ENCODE measurements around the gene USP7.
"Not testable (repeated sequence)": the region's sequence is repeated elsewhere in the genome, so short reads cannot be mapped to it uniquely, and the experiment has no call there.

USP7 gene

DNA sequence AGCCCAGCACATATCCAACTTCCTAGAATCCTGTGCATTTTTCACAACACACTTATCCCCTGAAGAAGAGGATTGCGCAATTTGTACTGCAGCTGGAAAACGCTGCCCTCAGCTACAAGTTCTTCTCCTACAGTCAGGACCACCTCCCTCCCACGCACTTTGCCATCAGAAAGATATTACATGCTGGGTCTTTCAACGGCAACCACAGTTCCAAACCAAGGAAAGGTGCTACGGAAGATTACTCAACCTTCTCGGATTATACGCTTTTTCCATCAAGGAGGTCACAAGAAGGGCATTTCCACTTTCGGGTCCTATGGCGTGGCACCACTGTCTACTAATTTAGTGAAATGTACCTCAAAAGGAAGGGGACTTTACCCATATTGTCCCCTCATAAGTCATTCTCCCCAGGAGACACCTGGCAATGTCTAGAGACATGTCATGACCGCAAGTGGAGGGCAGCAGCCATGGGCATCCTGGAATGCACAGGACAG, 35.2 kb downstream of the USP7 start:
- in situ Hi-C loops (cut with MboI; ENCODE audit: low sequenced_read_pairs) = no loop called here

DNA sequence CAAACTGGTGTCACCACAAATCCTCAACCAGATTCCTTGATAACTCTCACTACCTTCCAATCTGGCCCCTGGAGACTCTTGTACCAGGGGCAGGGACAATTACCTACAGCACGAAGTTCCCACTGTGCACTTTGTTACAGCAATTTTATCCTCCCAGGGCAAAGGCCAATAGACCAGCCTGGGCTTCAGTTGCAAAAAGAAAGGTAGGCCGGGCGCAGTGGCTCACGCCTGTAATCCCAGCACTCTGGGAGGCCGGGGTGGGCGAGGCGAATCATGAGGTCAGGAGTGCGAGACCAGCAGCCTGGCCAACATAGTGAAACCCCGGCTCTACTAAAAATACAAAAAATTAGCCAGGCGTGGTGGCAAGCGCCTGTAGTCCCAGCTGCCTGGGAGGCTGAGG, 36.9 kb downstream of the USP7 start:
- in situ Hi-C loops (cut with MboI; ENCODE audit: low sequenced_read_pairs) = no loop called here

DNA sequence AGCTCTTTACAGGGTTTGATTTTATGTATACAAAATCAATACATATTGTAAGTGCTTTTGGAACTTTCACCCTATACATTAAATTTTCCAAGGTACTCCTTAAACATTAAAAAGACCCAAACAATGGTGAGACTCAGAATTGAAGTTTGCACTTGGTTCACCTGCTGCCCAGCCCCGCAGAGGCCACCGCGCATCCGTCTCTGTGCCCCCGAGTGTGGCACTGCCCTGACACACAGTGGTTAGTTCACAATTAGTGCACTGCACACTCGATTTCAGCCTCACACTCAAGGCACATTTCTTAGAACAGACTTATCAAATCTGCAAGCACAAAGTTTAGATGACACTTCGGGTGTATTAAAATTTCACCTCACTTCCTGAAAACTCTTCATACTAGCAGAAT, 38.3 kb downstream of the USP7 start:
- in situ Hi-C loops (cut with MboI; ENCODE audit: low sequenced_read_pairs) = no loop called here

DNA sequence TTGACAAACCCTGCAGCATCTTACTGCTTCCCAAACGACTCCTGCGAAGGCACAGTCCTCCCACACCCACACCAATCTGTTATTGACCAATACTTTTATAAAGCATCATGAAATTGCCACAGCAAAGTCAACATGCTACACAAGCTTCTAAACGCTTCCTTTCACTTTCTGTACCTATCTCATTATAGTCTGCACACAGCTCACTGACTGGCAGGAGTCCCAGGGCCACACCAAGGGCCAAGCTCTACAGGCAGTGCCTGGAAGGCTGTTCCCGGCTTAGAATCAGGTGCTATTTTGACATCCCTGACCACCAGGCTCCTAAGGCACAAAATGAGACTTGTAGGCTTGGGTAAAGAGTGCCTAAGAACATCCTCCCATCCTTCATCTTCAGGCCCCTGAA, 39.5 kb downstream of the USP7 start:
- in situ Hi-C loops (cut with MboI; ENCODE audit: low sequenced_read_pairs) = no loop called here

DNA sequence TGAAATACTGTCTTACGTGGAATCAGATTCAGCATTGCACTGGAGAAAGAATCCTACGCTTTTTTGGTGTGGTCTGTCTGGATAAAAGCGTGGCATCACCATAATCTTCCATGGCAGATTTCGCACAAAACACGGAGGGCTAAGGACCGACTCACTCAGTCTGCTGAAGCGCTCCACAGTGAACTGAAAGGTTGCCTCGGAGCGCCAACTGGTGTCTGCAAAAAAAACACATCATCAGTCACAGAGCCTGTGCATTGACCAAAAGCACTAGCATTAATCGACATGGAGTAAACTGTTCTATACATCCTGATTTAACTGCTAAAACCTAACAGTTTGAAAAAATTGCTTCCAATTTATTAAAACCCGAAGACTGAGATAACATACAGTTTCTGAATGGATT, 40.5 kb downstream of the USP7 start:
- in situ Hi-C loops (cut with MboI; ENCODE audit: low sequenced_read_pairs) = no loop called here

DNA sequence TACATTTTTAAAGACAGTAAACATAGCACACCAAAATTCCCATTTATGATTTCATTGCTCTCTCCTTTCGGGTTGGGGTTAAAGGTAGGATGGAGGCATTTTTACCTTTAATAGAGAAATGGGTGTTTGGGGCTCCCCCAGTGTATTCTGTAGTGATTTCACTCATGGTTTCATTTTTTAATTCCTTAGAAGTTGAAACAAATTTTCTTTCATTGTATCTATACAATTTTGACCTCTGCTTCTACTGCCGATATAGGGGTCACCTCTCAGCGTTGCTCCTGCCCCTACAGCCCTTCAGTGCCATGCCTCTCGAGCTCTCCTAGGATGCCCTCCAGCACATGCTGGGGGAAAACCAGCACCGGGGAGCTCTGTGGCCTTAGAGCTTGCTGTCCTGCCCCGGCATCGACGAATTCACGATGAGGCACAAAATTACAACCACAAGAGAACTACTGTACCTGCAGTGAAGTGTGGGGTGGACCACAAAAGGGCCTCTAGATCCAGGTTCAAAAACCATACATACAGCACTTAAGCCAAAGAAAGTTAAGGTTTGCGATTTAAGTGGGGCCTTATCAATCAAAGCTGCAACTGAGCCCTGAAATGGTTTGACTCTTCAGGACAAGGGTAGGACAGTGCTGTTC, 42.2 kb downstream of the USP7 start:
- in situ Hi-C loops (cut with MboI; ENCODE audit: low sequenced_read_pairs) = no loop called here

DNA sequence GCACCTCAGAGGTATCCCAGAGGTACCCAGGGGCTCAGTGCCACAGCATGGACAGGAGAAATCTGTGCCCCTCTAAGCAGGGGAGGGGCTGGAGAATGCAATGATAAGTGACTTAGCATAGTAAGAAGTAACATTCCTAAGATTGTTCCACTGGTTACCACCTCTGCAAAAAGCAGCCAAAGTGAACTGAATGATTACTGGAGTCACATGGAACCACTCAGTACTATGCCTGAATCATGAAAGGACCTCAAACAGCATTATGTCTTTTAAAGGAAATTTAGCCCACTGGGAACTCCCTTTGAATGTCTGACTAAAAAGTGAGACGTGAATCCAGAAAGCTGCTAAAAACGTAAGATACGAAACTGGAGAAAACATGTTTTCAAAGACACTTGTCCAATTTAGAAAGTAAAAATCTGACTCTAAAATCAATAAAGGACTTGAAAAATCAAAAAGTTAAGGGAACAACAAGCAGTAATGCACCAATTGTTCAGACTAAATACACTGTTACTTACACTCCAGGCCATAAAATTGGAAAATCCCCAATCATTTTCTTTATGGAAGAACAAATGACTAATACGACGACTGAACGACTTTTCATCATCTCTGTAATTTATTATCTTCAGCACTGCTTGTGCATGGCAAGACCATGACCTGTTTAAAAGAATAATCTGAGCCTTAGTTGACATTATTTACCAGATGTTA, 42.9 kb downstream of the USP7 start:
- in situ Hi-C loops (cut with MboI; ENCODE audit: low sequenced_read_pairs) = no loop called here

DNA sequence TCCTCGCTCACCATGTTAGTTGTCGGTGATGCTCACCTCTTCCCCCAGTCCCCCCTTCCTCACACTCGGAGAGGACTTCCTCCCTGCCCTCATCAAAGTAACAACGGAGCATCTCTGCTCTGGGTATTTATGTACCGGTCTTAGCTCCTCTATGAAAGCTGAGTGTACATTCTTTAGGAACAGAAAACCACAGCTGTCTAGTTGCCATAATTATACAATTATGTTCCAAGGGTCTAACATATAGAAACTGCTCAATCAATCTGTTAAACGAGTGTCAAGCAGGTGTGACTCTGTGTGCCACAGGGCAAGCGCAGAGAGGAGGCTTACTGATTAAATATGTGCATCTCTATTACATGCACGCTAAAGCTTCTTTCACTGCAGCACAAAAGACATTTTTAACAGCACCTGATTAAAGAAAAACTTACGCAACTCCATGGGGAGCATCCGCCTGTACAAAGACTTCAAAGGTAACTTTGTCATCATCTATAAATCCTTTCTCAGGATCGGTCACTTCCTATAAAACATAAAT, 43.7 kb downstream of the USP7 start:
- in situ Hi-C loops (cut with MboI; ENCODE audit: low sequenced_read_pairs) = no loop called here

DNA sequence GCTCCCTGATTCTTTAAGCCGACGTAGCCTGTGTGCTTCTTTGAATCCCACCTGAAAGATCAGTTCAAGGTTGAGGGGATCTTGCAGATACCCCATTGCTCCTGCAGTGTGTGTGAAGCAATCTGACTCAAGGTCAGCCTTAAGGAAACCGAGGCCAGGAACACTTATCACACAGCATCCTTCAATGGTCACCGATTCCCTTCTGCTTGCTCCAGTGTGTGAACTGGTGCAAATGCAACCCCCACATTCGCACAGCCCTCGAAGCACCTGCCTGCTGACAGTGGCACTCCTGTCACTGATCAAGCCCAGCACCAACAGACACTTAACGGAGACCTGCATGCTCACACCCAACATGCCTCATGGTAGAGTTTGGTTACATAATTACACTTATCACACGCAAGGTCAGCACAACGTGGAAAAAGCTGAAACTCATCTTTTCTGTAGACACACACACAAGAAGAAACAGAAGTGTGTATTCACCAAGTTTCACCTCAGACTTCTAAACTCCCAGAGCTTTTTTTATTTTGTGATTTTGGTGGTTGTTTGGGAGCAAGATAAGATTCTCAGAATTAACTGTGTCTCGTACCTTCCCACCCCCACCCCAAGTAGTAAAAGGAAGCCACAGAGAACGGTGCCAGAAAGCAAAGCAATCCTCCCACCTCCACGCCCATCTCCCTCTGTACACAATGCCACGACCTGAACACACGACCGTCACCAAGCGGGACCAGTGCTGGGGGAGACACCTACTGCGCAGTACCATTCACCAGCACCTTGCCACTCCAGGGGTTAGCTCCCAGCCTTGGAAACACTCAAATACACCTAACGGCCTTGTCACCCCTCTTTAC, 44.4 kb downstream of the USP7 start:
- in situ Hi-C loops (cut with MboI; ENCODE audit: low sequenced_read_pairs) = no loop called here

DNA sequence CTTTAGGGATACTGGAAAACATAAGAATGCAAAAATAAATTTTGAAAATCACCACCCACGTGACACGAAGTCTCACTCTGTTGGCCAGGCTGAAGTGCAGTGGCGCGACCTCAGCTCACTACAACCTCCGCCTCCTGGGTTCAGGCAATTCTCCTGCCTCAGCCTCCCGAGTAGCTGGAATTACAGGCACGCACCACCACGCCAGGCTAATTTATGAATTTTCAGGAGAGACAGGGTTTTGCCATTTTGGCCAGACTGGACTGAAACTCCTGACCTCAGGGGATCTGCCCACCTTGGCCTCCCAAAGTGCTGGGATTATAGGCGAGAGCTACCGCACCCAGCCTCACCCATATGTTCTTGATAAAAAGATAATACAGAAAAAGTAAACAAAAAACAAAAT, 46.4 kb downstream of the USP7 start:
- in situ Hi-C loops (cut with MboI; ENCODE audit: low sequenced_read_pairs) = not testable (repeated sequence)

DNA sequence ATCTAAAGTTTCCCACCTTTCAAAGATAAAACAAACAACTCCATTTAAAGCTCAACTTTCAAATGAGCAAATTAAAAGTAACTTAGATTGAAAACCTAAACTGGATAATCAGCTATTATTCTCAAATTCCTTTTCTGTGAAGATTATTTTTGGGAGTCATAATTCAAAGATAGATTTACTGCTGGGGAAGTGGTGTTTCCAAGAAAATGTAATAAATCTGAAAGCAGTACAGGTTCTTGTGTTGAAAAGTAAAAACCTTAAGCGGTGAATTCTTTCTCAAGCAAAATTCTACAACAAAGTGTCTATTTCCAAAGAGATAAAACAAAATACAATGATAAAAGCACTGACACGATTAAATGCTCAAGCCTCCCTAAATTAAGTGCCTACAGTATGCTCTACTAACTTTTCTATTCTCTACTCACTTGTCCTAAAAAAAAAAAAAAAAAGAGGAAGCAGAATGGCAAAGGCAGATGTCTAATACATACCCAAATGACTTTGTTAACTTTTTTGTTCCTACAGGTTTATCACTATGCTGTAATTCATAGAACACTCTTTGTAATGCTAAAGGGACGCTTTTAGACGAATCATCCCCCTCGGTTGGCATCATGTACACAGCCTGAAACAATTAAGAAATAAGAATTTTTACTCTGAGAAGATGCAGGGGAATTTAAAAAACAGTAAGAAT, 47.0 kb downstream of the USP7 start:
- in situ Hi-C loops (cut with MboI; ENCODE audit: low sequenced_read_pairs) = no loop called here

DNA sequence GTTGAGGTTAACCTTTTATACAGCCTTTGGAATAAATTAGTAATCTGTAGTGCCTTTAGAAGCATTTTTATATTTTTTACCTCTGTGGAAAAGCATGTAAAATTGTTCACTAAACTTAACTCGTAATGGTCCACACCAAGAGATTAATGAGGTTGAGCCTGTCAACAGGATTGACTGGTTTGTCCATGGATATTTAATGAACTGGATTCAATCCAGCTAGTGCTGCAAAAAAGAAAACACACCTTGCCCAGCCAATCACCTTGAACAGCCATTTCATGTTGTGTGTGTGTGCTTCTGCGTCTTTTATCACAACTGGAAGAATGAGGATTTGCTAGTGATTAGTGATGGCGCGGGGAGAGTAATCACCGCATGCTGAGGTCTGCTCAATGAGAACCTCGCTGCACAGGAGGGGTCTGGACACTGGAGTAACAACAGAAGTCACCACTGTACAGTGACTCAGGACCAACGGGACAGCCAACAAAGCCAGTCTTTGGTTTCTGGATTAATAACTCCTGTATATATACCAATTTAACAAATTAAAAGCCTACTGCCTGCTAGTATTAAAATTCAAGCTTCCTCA, 47.9 kb downstream of the USP7 start:
- in situ Hi-C loops (cut with MboI; ENCODE audit: low sequenced_read_pairs) = no loop called here

DNA sequence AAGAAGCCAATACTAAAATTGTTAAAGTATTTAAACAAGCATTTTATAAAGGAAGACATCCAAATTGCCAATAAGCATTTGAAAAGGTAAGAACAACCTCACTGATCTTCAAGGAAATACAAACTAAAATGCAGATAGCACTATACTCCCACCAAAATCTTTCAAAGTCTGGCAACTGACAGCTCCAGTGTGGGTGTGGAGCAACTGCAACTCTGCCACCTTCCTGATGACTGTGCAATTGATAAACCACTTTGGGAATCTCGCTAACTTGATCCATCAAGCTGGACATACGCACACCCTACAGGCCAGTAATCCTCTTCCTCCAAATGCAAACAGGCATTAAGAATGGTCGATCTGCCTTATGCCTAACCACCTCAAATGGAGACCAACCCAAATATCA, 49.6 kb downstream of the USP7 start:
- in situ Hi-C loops (cut with MboI; ENCODE audit: low sequenced_read_pairs) = no loop called here

DNA sequence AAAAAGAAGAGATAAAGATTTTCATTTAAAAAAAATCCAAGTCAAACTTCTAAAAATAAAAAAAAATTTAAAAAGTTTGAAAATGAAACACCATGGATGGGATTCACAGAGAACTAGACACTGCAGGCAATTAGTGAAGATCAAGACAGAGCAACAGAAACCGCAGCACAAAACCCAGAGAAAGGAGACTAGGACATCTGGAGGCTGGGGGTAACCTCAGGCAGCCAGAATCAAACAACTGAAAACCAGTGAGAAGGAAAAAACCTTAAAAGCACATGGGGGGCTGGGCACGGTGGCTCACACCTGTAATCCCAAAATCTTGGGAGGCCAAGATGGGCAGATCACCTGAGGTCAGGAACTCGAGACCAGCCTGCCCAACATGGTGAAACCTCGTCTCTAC, 50.9 kb downstream of the USP7 start:
- in situ Hi-C loops (cut with MboI; ENCODE audit: low sequenced_read_pairs) = no loop called here

DNA sequence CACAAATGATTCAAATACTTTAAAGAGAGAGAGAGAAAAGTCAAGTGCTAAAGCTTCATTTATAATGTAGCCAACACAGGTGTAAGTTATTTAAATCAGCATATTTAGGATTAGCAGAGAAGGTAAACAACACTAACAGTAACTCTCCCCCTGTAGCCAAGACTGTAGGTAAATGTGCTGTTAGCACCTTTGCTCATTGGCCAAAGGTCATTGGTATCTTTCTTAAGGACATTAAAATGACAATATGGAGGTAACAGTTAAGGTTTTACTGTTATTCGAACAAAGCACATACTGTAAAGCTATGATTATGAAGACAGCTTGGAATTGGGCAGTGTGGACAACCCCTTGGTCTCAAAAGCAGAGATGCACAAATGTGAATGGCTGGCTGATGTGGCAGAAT, 52.9 kb downstream of the USP7 start:
- in situ Hi-C loops (cut with MboI; ENCODE audit: low sequenced_read_pairs) = no loop called here

DNA sequence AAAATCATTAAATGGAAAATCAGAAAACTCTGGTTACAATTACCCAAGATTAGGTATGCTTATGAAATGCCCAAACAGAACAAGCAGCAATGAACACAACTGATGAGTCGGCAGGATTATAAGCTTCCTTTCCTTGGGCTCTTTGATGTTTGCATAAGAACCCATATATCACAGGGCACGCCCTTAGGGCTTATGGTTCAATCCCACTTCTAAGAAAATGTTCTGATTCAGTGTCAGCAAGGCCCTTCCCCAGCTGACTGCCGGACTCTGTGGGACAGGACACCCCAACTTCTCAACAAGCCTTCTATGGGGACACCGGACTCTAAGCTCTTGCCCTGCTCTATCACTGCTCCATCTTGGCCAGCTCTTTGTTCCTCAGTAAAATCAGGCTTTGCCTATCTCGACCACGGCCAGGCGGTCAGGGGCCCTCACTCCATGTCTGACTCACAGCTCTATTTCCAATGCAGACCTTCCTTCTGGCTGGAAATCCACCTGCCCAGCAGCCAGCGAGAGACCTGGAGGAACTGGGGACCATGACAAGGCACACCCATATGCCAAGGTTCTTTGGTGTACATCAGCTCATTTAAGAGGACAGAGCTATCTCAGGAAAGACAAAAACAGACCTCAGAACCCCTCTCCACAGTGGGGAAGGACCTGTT, 54.8 kb downstream of the USP7 start:
- in situ Hi-C loops (cut with MboI; ENCODE audit: low sequenced_read_pairs) = no loop called here

DNA sequence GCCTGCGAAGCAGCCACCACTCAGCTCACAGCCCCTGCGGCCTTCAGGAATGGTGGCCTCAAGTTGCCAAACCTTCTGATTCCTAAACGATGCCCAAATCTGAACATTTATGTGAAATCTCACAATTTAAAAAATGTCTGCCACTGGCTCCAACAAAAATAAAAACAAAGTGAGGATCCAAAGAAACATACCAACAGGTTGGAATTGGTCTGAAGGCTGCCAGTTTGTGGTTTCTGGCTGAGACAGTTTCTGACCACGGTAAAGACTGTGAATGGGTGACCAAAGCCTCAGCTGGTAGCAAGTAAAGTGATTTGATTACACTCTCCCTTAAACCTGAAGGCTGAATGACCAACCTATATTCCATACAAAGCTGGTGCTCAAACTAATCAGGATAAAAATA, 56.6 kb downstream of the USP7 start:
- in situ Hi-C loops (cut with MboI; ENCODE audit: low sequenced_read_pairs) = no loop called here

DNA sequence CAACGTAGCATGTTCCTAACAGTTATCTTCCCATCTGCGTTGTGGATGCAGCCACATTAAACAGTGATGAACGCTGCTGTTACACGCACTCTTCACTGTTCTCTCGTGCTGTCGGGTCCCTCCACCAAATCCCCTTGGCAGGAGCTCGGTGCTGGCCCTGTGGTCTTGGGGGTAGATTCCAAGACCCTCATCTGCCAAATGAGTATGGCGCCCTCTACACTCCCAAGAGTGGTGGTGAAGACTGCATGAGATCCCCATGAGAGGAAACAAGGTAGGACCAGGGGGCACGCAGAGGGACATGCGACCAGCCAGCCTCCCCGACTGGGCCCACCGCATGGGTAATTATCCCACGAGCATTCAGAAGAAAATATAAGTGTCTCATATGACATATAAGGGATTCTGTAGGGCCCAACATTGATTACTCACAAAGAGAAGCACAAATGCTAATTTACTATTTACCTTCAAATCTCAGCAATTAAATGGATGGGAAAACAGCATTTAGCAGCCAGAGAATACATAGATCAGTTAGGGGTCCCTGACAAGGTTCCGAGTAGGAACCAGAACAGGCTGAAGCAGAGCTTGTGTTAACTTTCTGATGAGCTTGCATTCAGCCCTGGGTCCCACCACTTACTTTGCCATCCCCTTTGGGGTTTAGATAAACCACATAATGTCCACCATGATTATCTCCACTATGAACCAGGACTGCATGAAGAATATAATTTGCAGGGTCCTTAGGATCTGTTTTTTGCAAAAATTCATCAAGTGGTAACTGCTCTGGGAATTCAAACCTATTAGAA, 57.7 kb downstream of the USP7 start:
- in situ Hi-C loops (cut with MboI; ENCODE audit: low sequenced_read_pairs) = no loop called here

DNA sequence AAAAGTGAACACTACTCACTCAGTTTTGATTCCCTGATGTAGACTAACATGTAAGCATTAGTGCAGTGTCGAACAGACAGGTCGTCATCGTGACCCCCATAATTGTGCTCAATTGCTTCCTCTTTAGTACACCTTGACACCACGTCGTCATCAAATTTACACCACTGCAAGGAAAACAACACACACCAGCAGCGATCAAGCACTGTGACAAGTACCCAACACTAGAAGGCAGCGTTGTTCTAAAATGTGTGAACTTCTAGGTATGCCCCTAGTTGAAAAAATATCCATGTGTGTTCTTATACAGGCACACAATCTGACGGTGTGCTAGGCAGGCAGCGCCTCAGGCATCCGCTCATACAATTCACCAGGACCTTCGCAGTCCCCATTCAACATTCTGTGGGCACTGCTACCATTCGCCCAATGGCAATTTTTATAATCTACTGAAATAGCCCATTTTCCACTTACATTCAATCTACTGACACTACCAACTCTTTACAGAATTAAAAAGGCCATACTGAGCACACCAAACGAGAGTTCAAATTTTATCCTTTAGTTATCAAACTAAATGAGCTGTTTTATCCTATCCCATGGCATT, 58.4 kb downstream of the USP7 start:
- in situ Hi-C loops (cut with MboI; ENCODE audit: low sequenced_read_pairs) = no loop called here

All from hTERT RPE-1 (cell line).